HG02970 (cell line): Measurements from ENCODE around the gene RAB44.

Source experiments
- ATAC-seq: cut with Tn5 transposase; IDR thresholded peaks from one replicate; pipeline ENCODE4 v1.9.1; 2021; ENCODE audit warnings: mild to moderate bottlenecking, moderate library complexity, moderate number of reproducible peaks; ENCODE audit not compliant: unreplicated experiment, low FRiP score

The RAB44 gene

DNA sequence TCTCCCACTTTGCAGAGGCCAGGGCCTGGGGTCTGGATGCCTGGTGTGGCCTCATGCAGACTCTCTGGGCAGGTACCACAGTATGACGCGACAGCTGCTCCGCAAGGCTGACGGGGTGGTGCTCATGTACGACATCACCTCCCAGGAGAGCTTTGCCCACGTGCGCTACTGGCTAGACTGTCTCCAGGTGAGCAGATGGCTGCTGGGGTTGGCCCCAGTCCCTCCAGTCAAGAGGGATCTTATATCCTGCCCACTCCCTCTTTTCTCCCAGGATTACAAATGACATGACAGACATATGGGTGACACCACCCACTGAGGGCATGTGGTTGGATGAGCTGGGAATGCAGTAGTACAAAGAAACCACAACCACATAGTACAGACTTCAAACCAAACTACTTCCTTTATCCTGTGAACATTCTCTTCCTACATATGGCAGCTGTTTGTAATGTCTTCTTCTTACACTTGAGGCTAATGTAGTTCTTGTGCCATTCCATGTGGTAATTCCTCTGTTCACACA is 29.9 kb downstream of the RAB44 start:
- ATAC-seq = no peak

DNA sequence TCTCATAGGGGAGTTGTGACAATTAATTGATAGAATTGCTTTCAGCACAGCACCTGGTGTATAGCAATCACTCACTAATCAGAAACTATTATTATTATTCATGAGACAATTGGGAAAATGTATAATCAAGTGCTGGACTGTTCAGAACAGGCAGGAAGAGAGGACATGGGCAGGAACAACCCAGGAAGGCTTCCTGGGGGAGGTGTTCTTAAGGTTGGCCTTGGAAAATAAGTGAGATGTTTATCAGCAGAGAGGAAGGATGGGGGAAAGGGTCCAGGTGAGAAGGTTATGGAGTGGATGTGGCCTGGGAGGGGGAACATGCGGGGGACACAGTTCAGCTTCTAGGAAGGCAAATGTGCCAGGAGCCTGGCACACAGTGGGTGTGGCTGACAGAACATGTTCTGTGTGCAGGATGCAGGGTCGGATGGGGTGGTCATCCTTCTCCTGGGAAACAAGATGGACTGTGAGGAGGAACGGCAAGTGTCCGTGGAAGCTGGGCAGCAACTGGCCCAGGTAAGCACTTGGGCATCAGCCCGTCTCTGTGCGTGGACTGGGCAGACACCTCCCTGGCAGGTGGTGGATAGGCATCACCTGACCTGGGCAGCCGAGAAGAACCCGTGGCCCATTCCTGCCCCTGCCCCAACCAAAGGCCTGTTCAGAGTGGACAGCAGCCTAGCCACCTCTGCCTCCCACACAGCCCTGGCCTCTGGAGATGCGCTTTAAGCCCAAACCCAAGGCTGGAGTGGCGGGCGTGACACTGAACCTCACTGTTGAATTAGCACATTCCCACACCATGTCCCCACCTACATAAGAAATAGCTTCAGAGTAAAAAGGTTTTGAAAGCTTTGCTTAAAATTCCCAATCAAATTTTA is 30.9 kb downstream of the RAB44 start:
- ATAC-seq = no peak

DNA sequence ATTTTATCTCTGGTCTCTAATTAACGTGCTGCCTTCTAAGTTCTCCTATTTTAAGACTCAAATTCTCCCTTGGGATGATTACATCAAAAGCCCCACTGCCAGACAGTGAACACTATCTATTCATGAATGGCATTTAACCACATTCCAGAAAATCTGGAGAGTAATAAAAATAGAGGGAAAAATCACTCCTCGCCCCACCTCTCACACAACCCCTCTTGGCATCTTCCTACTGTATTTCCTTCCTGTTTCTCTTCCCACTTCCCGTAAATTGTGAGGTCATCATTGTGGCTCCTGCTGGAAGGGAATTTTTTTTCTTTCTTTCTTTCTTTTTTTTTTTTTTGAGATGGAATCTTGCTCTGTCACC is 31.5 kb downstream of the RAB44 start:
- ATAC-seq = no peak

DNA sequence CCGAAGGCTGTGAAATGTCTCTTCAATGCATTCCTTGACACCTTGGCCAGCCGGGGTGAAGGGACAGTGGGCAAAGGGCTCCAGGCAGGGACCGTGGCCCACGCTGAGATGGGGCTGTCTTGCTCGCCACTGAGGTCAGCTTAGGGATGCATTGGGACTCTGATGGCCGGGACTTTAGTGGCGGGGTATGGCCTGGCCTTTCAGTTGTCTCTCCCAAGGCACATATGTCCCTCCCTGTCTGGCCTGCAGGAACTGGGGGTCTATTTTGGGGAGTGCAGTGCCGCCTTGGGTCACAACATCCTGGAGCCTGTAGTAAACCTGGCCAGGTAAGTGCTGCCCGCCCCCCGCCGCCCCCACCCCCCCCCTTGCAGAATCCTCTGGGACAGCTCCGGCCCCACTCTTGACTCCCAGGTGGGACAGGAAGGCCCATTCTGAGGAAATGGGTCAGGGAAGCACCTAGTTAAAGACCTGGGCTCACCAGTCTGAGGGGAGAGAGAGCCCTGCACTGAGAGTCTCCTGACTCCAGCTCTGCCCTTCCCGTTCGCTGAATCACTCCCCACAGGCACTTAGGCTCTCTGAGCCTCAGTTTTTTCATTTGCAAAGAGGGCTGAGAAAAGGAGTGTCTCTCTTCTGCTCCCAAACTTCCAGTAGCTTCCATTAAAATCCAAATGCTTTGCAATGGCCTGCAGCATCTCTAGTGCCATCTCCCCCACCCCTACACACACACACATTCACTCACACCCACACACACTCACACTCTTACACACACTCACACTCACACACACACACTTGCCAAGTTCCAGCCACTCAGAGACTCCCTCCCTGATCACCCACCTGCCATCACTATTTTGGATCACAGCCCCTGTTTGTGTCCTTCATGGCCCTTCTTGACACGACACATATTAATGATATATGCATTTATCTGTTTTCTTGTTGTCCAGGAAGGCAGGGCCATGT is 33.1 kb downstream of the RAB44 start:
- no peak for ATAC-seq

DNA sequence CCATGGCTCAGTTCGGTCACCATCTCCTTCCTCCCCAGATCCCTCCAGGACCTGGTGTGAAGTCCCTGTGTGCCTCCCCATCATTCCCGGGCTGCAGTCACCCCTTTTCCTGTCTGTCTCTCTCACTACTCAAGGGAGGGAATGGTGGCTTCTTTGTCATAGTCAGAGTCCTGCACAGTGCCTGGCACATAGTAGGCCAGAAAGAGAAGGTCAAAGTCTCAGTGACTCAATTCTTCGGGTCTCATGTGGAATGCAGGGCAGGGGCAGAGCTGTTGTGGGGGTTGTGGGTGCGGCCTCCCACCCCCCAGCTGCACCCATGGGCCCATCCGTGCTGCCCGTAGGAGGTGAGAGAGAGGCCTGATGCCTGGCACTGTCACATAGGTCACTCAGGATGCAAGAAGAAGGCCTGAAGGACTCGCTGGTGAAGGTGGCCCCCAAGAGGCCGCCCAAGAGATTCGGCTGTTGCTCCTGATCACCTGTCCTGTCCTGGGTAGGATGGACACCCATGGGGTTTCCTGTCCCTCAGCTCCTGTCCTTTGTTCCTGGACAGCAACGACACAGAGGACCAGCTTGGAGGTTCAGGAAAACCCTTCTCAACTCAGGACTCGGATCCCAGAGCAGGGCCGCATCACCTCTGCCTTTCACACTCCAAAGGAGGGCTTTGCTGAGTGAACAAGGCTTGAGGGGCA is 34.1 kb downstream of the RAB44 start:
- no peak for ATAC-seq

DNA sequence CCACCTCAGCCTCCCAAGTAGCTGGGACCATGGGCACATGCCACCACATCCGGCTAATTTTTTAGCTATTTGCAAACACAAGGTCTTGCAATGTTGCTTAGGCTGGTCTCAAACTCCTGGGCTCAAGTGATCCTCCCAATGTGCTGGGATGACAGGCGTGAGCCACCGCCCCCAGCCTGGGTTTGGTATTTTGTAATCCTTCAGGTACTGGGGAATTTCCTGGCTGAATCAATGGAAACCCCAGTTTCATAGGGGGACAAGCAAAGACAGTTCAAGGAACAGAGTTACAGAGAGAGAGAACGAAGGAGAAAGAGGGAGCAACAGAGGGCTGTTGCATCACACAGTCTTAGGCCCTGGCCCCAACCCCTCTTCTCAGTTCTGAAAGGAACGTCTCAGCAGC is 35.7 kb downstream of the RAB44 start:
- no peak for ATAC-seq

DNA sequence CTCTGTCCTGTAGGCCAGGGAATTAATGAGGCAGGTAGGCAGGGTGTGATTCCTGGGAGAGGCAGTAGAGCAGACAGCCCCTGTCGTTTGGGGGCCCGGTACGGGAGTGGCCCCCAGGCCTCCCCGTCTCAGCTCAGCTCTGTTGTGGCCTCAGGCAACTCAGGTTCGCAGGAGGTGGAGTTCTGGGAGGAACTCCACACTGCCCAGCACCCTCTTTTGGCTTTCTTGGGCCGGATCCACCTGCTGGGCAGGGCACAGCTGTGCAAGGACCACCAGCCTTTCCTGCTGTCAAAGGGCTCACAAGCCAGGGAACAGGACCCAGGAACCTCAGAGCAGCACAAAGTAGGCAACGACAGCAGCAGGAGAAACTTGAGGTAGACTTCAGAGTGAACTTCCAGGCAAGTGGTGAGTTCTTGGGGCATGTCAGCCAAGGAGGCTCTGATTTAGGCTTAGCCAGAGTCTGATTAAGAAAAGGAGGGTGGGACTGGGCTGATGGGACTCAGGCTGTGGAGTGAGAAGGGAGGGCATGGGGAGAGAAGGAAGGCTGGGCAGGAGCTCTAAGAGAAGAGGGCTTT is 36.9 kb downstream of the RAB44 start:
- ATAC-seq = no peak

DNA sequence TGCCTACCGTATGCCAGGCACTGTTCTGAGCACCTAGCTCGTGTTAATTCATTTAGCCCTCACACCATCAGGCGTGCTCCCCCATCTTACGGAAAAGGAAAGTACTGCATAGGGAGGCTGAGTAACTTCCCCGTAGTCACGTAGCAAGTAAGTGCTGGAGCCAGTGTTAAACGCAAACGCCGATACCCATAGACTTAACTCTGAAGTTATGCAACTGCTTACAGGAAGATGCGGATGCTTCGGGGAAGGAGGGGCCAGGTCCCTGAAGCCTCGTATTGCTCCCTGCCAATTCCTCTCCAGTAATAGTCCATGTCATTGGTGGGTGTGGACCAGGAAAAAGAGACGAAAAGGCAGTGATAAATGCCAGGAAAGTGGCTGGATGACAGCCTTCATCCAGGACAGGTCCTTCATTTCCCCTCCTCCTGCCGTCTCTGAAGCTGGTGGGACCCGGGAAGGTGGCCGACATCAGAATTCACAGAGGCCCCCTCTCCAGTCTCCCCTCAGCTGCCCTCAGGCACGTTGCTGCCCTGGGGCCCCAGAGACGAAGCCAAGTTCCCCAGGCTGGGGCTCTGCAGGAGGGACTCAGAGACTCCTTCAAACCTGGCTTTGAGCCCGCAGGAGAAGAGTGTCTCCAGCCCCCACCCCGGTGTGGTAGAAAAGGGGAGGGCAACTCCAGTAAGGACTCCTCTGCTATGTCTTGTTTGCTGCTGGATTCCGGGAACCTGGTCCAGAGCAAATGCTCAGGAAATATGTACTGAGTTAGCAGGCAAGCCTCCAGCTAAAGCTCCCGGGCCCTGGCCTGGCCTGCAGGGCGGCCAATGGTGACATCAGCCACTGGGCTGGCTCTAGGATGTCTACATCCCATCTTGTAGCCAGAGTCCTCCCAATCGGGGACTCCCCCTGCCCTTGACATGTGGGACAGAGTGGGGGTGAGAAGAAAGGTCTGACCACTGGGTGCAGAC is 37.8 kb downstream of the RAB44 start:
- ATAC-seq = no peak

DNA sequence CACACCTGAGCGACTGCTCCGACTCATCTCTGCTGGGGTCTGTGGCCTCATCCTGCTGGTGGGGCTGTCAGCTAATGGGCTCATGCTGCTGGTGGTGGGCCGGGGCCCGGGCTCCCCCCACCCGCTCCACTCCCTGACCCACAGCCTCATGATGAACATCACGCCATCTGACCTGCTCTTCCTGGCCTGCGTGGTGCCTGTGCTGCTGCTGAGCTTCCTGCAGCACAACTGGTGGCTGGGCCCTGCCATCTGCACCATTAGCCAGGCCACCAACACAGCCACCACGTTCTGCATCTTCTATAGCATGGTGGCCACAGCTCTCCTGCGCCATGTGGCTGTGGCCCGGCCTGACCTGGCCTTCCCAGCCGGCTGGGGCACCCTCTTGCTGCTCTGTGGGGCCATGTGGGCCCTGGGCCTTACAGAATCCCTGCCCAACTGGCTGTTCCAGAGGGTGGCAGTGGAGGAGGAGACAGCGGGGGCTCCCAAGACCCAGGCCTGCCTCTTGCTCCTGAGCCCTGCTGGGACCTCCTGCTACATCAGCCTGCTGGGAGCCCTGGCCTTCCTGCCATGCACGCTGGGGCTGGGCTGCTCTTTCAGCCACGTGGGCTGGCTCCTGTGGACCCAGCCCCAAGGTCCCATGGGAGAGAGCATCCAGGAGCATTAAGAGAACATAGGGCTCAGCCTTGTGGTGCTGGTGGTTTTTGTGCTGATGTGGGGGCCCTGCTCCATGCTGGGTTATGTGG is 39.6 kb downstream of the RAB44 start:
- ATAC-seq = no peak

DNA sequence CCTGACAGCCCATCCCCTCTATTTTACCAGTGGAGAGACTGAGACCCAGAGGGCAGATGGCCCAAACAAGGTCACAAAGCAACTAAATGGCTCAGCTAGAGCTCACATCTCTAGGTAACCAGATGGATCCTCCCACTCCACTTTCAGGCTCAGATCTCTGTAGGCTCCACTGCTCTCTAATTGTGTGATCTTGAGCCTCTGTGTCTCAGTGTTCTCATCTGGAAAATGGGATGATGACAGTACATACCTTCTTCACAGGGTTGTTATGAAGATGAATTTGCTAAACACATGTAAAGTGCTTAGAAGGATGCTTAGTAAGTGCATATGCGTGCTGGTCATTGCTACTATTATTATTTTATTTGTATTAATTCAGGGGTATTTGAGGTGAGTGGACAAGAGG is 40.5 kb downstream of the RAB44 start:
- ATAC-seq = no peak

DNA sequence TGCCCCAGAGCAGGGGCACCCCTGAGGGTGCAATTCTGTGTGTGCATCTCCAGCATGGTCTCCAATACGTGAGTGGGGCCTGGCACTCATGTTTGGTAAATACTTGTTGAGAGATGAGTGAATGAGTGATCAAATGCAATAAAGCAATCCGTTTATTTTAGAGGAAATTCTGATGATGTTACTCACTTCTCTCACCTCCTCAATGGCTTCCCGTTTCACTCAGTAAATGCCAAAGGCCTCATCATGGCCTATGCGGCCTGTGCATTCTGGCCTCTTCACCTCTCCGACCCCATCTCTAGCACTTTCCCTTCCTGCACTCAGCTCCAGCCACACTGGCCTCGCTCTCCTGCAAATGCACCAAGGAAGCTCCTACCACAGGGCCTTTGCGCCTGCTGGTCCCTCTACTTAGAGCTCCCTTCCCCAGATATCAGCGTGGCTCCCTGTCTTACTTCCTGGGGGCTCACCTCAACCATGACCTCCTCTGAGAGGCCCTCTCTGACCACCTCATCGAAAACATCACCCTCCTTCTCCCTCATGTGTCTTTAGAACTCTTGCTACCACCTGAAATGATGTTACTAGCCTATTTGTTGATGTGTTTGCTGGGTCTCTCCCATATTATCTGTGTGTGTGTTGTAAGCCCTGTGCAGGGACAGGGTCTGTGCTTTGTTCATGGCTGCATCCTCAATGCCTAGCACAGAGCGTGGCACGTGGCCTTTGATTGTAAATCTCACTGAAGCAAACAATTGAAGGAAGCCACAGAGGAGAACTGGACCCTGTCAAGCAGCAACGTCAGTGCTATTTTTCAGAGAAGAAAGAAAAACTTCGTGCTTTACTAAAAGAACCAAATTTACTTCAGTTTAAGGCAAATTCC is 42.6 kb downstream of the RAB44 start:
- no peak for ATAC-seq

DNA sequence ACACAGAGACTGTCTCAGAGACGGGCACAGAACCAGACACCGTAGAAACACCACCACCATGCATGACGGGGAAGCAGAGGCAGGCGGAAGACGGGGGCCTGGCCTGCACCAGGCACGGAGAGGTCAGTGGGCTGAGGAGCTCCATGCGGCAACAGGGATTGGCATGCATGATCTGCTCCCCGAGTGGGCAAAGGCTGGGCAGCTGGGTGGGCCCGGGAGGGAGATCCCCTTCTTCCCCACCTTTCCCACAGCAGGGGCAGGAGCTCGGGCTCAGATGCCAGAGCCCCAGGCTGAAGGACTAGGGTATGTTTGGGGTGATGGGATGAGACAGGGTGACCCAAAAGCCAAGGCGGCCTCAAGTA is 43.2 kb downstream of the RAB44 start:
- ATAC-seq = no peak

DNA sequence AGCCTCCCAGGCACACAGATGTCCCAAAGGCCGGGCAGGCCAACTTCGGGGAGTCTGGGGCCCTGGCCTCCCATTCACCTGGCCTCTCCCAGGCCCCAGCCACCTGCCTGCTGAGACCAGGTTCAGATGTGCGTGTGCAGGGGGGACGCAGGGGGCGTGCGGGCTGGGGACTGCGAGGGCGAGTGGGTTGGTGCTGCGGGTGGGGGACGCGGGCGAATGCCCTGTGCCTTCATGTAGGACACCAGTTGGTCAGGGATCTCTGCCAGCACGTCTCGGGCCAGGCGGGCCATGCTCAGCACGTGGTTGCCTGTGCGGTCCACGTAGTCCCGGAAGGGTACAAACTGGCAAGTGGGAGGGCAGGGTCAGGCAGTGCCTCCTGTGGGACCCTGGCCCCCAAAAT is 44.5 kb downstream of the RAB44 start:
- no peak for ATAC-seq

DNA sequence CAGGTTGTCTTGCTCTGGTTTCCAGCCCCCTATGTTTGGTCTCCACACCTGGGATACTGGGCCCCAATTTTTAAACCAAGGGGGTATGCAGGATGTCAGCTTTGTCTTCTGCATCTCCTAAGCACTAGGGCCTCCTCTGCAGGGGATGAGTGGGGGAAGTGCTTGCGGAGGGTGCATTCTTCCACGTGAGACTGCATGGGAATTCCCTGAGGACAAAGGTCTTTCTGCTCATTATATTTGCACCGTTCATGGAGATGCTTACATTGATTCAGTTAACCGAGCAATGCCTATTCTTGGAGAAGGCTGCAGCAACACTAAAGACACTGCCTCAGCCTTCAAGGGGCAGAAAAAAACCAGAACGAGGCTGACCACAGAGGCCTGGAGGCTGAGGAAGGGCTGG is 45.4 kb downstream of the RAB44 start:
- no peak for ATAC-seq

DNA sequence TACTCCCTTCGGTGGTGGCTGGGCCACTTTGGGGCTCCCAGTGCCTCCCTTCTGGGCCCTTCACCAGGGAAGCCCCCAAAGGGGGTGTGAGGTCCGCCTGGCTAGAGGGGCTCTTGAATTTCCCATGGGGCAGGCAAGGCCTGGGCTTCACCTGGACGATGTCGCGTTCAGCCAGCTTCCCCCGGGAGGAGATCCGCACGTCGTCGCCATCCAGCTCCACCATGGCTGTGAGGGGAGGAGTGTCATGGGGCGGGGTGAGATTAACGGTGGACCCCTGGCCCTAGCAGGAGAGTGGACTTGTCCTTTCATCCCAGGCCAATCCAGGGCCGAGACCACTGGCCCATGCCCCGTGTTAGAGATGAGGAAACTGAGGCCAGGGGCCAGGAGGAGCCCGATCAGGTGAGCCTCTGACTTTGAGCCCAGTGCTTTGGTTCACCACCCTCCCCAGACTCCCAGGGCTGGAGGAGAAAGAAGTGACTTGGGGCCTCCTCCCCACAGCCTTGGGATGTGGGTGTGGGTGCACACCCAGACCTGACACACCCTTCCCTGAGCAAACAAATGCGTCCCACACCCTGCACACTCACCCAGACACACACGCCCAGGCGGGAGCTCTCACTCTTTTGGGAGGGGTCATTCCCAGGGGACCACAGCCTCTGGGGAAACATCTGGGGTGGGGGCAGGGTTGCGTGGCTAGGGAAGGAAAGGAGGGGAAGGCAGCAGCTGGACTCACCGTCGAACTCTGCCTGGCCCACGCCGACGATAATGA is 46.1 kb downstream of the RAB44 start:
- ATAC-seq = no peak

DNA sequence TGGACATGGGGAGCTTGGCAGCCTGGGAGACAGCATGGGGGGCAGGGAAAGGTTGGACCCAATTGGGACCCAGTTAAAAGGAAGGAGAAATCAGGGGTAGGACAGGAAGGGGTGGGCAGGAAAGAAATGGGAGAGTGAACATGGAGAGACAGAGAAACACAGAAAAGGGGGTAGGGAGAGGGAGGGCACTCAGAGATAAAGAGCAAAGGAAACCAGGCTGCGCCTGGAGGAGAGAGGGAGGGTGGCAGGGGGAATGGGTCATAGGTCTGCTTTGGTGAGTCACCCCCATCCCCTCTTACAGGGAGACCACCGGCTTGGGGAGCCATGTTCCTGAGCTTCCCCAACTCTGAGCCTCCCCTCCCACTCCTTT is 46.7 kb downstream of the RAB44 start:
- no peak for ATAC-seq

DNA sequence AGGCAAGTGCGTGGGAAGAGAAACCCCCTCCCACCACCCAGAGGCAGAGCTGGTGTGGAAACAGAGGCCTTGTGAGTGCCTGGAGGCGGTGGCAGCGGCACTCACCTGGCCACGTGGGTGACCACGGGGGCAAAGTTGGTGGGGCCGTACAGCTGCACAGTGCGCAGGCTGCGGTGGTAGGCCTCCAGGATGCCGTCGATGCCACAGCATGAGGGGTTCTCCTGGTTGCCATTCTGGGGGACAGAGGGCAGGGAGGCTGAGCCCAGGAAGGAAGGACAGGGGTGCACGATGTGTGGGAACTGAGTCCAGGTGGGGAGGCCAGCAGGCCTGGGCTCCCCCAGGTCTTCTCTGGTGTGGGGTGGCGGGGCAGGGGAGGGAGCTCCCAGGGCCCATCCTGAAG is 47.7 kb downstream of the RAB44 start:
- ATAC-seq = no peak
